T-helper 9 cell (primary cell): ENCODE results near the gene CORO1C.

ENCODE experiments used
- DNase-seq: peaks from one replicate; pipeline ENCODE4 v3.0.0-alpha.2; 2020

The CORO1C gene

GRCh38 chr12:108597559-108598471 is 133.5 kb downstream of the CORO1C start, which contains the start of gene TMEM119:
TMEM119 (minus strand) TSS chr12:108598084; CDS start chr12:108592383, 5,701 bp downstream.
- no peak for DNase-seq

- no peak for DNase-seq
Measured at GRCh38 chr12:108596854-108597558, 134.3 kb downstream of the CORO1C start.

GRCh38 chr12:108595711-108596647 is 135.3 kb downstream of the CORO1C start:
- no peak for DNase-seq
